Measurements from ENCODE around the gene ABHD12B.

DNA sequence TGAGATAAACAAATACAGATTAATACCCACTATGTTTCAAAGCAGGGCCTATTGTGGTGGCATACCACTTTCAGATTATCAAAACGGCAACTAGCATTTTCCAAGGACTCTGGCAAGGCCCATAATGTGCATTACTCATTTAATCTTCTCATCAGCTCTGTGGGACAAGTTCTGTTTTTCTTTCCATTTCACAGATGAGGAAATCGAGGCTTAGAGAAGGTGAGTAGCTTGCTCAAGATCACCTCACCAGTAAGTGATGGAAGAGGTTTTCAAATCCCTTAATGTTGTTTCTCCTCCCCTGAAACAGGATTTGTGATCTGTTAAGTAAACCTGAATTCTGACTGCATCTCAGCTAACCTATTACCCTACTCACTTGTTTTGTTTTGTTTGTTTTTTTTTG is 76.4 kb downstream of the ABHD12B start:
- TF ChIP-seq CTCF (conservative IDR thresholded peaks at IDR 0.05 in 1 of 2, IDR thresholded peaks at IDR 0.05 in 1 of 2; ENCODE audit: low read depth in 1 of 2, low read length in 2 of 2), result no peak
- no peak for TF ChIP-seq EZH2 (IDR thresholded peaks at IDR 0.05; ENCODE audit: low read length, missing control alignments)

All from fibroblast of lung (primary cell).